Measurements from ENCODE around the gene FOXJ1.

The FOXJ1 gene

DNA sequence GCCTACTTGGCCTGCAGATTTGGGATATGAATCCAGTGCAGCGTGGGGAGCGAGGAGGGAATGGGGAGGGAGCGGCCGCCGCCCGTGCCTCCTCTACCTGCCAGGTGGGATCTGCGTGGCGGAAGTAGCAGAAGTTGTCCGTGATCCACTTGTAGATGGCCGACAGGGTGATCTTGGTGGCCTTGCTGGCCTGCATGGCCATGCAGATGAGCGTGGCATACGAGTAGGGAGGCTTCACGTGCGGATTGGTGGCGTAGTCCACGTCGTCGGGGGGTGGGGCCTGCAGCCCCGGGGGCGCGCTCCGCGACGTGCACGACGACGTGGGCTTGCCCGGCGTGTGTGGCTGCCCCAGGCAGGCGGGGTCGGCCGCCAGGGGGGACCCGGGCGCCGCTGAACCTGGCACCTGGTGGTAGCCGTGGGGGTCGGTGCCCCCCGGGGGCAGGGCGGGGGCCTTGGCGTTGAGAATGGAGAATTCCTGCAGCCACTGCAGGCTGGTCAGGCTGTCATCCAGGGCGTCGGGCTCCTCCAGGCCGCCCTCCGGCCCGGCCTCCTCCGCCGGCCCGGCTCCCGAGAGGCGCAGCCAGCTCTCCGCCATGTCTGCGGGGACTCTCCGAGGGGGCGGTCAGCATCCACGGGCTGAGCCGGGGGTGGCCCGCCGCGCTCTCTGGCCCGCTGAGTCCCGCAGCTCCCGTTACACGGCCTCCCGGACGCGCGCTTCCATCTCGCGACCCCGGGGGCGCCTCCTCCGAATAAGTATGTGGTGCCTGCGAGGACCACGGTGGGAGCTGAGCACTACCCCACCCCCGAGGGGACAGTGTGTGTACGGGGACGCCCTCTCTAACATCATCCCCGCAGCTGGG, 1.0 kb downstream of the FOXJ1 start:
- DNase-seq: peak; percentile 69

DNA sequence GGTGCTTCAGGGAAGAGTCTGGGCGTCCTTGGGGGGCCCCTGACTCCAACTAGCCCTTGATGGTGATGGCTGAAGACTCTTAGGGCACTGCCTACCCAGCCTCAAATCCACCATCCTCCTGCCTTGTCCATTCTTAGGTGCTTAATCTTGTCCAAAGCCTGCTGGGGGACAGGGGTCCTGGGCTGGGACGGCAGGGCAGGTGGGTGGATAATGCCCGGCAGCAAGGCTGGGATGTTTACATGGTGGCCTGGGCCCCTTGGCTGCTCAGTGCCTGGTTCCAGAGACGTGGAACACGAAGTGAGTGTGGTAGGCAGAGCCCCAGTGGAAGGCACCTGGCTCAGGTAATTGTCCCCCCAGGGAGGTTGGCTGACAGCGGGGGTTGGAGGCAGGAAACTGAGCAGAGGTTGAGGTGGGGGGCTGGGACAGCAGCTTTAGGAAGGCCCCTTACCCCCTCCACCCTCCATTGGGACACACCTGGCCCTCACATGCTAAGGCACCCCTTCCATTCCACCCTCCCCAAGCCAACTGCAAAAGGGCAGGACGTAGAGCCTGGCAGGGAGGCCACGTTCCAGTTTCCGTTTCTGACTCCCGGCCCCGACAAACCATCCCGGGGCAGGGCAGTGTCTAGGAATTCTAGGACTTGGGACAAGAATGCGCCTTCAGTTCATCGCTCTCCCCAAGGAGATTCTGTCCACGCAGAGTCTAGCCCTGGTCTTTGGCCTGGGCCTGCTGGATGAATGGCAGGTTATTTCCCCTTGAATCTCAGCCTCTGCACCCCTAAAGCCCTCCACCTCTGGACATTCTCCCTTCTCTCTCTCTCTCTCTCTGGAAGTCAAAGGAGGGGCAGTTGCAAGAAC, 1.9 kb downstream of the FOXJ1 start:
- peak; percentile 63 for DNase-seq

- DNase-seq: peak; percentile 74
Measured at GRCh38 chr17:76138234-76138895, 2.7 kb downstream of the FOXJ1 start.

GRCh38 chr17:76137351-76138233, 3.5 kb downstream of the FOXJ1 start:
- no peak for DNase-seq

GRCh38 chr17:76137001-76137350, 4.1 kb downstream of the FOXJ1 start:
- no peak for DNase-seq

GRCh38 chr17:76136276-76137000, 4.6 kb downstream of the FOXJ1 start:
- peak; percentile 30 for DNase-seq

- no peak for DNase-seq
Measured at GRCh38 chr17:76135810-76136188, 5.2 kb downstream of the FOXJ1 start.

GRCh38 chr17:76134911-76135809, 5.9 kb downstream of the FOXJ1 start:
- no peak for DNase-seq

- DNase-seq: peak; percentile 99
Measured at GRCh38 chr17:76132574-76133338, 8.3 kb downstream of the FOXJ1 start.

GRCh38 chr17:76131692-76132573, 9.1 kb downstream of the FOXJ1 start:
- DNase-seq: no peak

- no peak for DNase-seq
Measured at GRCh38 chr17:76131051-76131691, 9.9 kb downstream of the FOXJ1 start.

DNA sequence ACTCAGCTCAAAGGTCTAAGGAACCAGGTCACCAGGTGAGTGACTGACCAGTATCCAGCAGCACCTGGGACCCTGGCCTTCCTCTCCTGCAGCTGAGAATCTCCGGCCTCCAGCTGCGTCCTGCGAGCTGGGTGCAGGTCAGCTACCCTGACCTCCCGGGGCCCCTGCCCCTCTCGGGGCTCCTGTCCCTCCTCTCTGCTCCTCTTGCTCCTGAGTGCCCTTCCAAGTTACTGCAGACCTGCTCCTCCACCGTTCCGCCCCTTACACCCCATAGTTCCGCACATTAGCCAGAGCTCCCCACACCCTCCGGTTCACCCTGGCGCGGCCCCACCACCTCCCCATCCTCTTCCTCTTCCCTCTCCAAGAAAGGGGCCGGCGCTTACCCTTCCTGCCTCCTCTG, 10.6 kb downstream of the FOXJ1 start:
- no peak for DNase-seq

- no peak for DNase-seq
Measured at GRCh38 chr17:76125922-76126321, 15.1 kb downstream of the FOXJ1 start.

GRCh38 chr17:76125391-76125675, 15.7 kb downstream of the FOXJ1 start:
- DNase-seq: no peak

- no peak for DNase-seq
Measured at GRCh38 chr17:76124582-76125390, 16.3 kb downstream of the FOXJ1 start.

DNA sequence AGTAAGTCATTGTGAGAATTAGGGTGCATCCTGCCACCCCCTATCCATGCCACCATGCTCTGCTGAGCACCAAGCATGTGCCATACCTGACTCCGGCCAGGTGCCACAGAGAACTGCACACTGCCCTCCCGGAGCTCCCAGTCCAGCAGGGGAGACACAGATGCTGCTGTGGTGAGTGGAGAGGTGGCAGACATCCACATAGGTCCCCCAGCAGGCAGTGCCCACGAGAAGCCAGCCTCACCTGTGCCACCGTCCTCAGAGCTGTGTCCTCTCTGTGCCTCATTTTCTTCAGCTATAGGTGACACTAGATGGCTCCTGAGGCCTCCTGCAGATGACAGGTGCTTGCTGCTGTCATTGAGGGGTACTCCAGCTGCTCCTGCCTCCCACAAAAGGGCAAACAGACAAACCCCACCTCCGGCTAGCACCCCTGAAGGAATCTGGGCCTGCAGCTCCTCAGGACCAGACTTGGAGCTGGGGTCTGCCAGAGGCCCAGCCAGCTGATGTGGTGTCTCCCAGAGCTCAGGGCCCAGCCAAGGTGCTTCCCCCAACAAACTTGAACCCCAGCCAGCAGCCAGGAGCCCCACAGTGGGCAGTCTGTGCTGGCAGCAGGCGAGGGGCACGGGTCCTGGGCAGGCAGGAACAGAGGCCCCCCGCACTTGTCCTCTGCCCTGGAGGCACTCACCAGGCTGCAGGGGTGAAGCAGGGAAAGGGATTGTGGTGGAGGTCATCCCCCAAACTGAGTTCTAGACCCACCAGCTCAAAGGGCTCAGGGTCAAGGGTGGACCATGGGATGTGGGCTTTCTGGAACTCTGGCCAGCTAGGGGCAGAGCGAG, 17.1 kb downstream of the FOXJ1 start:
- no peak for DNase-seq

GRCh38 chr17:76123191-76123499, 17.9 kb downstream of the FOXJ1 start:
- DNase-seq: no peak

All from NCI-H146 (cell line).